C4-2B (cell line): ENCODE measurements around the gene ITPRIP.

ENCODE experiments used
- H3K27ac ChIP-seq: fragments of 450-650 bp; 2 replicates; pipeline ENCODE4 v1.5.1; 2017
- ZFX ChIP-seq: fragments of 450-650 bp; IDR thresholded peaks from 2 replicates; pipeline ENCODE4 v1.6.1; 2017
- TF ChIP-seq, protein P1 (sequence below): fragments of 450-650 bp; conservative IDR thresholded peaks from 2 replicates; pipeline ENCODE4 v1.5.1; 2017; ENCODE audit warnings: mild to moderate bottlenecking

The ITPRIP gene

DNA sequence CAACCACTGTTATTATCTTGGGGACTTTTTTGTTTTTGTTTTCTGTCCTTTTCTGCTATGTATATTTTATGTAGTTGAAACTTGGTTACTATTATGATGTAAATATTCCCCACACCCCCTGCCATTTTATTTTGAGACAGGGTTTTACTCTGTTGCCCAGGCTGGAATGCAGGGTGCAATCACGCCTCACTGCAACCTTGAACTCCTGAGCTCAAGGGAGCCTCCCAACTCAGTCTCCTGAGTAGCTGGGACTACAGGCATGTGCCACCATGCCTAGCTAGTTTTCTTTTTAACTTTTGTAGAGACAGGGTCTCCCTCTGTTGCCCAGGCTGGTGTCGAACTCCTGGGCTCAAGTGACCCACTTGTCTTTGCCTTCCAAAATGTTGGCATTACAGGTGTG is 51.3 kb downstream of the ITPRIP start:
- no peak for TF ChIP-seq ZFX
- TF ChIP-seq, protein P1, sequence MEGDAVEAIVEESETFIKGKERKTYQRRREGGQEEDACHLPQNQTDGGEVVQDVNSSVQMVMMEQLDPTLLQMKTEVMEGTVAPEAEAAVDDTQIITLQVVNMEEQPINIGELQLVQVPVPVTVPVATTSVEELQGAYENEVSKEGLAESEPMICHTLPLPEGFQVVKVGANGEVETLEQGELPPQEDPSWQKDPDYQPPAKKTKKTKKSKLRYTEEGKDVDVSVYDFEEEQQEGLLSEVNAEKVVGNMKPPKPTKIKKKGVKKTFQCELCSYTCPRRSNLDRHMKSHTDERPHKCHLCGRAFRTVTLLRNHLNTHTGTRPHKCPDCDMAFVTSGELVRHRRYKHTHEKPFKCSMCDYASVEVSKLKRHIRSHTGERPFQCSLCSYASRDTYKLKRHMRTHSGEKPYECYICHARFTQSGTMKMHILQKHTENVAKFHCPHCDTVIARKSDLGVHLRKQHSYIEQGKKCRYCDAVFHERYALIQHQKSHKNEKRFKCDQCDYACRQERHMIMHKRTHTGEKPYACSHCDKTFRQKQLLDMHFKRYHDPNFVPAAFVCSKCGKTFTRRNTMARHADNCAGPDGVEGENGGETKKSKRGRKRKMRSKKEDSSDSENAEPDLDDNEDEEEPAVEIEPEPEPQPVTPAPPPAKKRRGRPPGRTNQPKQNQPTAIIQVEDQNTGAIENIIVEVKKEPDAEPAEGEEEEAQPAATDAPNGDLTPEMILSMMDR, result no peak
- H3K27ac ChIP-seq, result peak overlapping the region; percentile 48

DNA sequence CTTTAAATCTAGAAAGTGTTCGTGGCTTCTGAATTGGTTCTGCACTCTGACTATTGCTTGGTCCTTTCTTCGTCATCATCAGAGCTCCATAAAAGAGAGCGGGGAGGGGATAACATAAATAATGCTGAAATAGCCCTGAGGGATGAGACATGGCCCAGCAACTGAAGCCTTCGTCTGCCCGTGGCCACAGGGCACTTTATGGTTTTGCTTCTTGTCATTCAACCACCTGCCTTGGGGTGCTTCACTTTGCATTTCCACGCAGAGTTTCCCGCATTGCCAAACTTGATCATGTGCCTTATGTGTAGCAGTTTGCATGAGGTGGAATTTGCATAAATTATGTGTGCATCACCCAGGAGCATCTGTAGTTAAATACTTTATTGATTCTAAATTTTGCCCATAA is 53.4 kb downstream of the ITPRIP start:
- TF ChIP-seq, protein P1, result no peak
- TF ChIP-seq ZFX, result no peak

DNA sequence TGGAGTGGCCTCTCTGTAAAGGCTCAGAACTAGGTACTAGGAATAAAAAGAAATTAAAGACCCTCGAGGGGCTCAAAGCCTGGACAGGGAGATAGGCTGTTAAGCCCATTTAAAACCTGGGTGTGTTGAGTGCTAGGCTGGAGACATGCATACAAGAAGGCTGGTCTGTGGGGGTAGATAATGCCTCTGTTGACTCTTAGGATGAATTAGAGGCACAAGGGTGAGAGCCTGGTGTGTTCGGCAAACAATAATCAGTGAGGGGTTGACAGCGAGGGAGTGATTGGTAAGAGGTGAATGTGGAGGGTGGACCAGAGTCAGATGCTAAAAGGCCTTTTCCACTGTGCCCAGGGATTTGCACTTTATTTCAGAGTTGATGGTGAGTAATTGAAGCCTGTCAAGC is 56.6 kb downstream of the ITPRIP start:
- TF ChIP-seq, protein P1, result no peak
- no peak for TF ChIP-seq ZFX
- H3K27ac ChIP-seq, result no peak overlapping the region

More for the DNA sequence above, 53.4 kb downstream of the ITPRIP start:
- H3K27ac ChIP-seq, result no peak overlapping the region

DNA sequence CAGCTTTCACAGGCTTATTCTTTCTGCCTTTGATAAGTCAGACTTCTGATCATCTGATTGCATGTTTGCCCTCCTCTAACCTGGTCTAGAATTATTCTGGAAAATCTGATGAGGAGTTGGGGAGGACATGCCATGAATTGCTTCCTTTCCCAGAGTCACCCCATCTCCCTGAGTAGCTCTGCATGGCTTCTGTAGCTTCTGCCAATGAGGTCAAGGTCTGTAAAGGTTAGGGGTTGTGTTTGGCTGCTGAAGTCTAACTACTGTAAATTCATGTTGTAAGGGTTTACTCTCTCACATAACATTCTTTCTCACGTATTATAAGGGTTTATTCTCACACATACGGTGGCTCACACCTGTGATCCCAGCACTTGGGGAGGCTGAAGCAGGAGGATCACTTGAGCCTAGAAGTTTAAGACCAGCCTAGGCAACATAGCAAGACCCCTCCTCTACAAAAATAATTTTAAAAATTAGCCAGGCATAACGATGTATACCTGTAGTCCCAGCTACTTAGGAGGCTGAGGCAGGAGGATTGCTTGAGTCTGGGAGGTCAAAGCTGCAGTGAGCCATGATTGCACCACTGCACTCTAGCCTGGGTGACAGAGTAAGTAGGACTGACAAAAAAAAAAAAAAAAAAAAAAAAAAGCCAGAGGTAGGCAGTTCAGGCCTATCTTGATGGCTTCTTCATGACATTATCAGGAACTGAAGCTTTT is 58.6 kb downstream of the ITPRIP start:
- H3K27ac ChIP-seq, result peak overlapping the region; percentile 12; the same call in 1 of the 2 replicates
- TF ChIP-seq, protein P1, result no peak
- no peak for TF ChIP-seq ZFX

DNA sequence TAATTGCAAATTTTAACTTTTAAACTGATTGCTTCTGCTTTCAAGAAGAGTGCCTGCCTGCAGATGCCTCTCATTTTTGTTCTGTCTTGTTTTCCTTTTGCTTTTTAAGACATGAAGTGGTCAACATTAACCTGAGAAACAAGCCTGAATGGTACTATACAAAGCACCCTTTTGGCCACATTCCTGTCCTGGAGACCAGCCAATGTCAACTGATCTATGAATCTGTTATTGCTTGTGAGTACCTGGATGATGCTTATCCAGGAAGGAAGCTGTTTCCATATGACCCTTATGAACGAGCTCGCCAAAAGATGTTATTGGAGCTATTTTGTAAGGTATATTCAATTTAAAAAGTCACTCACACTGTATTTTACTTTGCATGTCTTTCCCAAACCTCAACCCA is 60.5 kb downstream of the ITPRIP start:
- H3K27ac ChIP-seq, result peak overlapping the region; percentile 73
- TF ChIP-seq, protein P1, result no peak
- TF ChIP-seq ZFX, result no peak

DNA sequence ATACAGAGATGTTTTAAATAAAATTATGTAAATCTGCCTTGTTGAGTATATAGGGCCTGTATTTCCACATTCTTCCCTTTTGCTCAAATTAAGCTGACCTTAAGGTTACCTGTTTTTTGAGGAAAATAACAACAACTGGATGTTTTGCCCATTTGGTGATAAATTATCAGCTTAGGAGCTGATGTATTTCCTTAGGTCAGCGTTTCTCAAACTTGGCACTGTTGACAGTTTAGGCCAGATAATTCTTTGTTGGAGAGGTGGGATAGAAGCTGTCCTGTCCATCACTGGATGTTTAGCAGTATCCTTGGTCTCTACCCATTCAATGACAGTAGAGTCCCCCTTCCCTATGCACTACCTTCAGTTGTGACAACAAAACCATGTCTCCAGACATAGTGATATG is 62.1 kb downstream of the ITPRIP start:
- H3K27ac ChIP-seq, result no peak overlapping the region
- TF ChIP-seq, protein P1, result no peak
- no peak for TF ChIP-seq ZFX

DNA sequence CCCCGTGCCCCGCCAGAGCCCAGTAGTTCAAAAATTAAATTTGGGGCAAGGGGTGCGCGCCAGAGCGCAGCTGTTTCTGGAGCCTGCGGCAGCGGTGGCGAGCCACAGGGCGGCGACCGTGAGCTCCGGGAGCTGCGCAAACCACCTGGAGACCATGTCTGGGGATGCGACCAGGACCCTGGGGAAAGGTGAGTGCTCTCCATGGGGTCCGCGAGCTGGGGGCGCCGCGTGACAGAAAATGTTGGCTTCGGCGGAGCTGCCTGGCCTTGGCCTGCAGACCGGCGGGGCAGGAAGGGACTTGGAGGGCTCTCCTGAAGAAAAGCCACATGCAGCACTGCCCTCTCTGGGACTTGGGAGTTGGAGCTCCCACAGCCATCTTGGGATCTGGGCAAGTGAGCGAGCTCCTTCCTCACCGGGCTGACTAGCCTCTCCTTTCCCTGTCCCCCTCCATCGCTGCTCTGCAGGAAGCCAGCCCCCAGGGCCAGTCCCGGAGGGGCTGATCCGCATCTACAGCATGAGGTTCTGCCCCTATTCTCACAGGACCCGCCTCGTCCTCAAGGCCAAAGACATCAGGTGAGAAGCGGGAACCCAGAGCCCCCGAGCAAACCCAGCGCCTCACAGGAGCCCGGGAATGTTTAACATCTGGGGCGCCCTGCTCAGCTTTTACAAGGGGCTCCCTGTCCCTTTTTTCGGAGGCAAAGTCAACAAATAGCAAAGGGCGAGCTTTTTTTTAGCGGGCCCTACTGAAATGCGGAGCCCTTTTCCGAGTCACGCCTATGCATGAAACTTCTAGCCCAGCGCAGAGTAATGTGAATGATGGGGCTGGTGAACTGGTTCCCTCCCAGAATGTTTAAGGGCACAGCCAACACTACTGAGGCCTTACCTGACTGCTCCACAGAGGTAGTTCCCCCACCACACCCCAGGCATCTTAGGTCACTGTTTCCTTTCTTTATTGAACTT is 63.2 kb downstream of the ITPRIP start:
- H3K27ac ChIP-seq, result no peak overlapping the region
- TF ChIP-seq ZFX, result no peak
- TF ChIP-seq, protein P1, result no peak
